Activated B cell treated with CpG ODN at 0.5 μM for 24 hours (primary cell): ENCODE data around the gene SPRR1B. TPM values are rescaled to one million over a fixed set of nuclear protein-coding genes. Genes with fewer than 3 reads are reported as not detected.

Source experiments
- ATAC-seq: fragments of 200-7000 bp; cut with Tn5 transposase; one replicate; pipeline ENCODE4 v1.10.0; 2021; ENCODE audit warnings: low read depth, mild to moderate bottlenecking, moderate library complexity
- CTCF ChIA-PET: fragments of 350-600 bp; sonication (Branson Sonifier 250); formaldehyde crosslinking; loops from one replicate; lab custom pipeline; 2021; ENCODE audit warnings: antibody characterized with exemption; lab: Charles Lee
- POLR2A ChIA-PET: fragments of 350-600 bp; sonication (Branson Sonifier 250); formaldehyde crosslinking; loops from one replicate; lab custom pipeline; 2021; ENCODE audit warnings: antibody characterized with exemption; lab: Charles Lee
- DNase-seq: peaks from one replicate; pipeline ENCODE4 v3.0.0; 2022
- H3K27ac Mint-ChIP-seq: one replicate; pipeline ENCODE4 v1.8.0; 2020; ENCODE audit warnings: mixed read lengths
- H3K27me3 Mint-ChIP-seq: one replicate; pipeline ENCODE4 v1.8.0; 2021; ENCODE audit warnings: mixed read lengths
- H3K36me3 Mint-ChIP-seq: one replicate; pipeline ENCODE4 v1.8.0; 2021; ENCODE audit warnings: low read depth, mixed read lengths
- H3K4me1 Mint-ChIP-seq: one replicate; pipeline ENCODE4 v1.8.0; 2021; ENCODE audit warnings: mixed read lengths
- H3K4me3 Mint-ChIP-seq: one replicate; pipeline ENCODE4 v1.8.0; 2020; ENCODE audit warnings: mild to moderate bottlenecking, mixed read lengths
- H3K9me3 Mint-ChIP-seq: one replicate; pipeline ENCODE4 v1.8.0; 2020; ENCODE audit warnings: mixed read lengths
- CTCF ChIP-seq: fragments of 200-600 bp; IDR thresholded peaks from one replicate; pipeline ENCODE4 v1.8.0; 2022; ENCODE audit warnings: antibody characterized with exemption, mild to moderate bottlenecking
- intact Hi-C: fragments of 100-400 bp; cut with micrococcal nuclease; formaldehyde crosslinking; loops from one replicate; pipeline ENCODE4 v1.15.1; 2024
- total RNA-seq: library from RNA; stranded (reverse); gene quantifications from 2 replicates; pipeline ENCODE4 v1.2.3, GENCODE V29; 2022

The SPRR1B gene
- total RNA-seq, 1 donor from 2014 or later, result not detected

GRCh38 chr1:153058154-153058553 lies 27.2 kb downstream of the SPRR1B start:
- no peaks in the 10 kb centered on the region for H3K4me1 Mint-ChIP-seq
- CTCF ChIA-PET, result no interaction called here
- ATAC-seq (no peak), DNase-seq (no peak)
- intact Hi-C loops, result no loop called here
- TF ChIP-seq CTCF, result no peak
- no peak overlapping the region for H3K4me3 Mint-ChIP-seq
- H3K36me3 Mint-ChIP-seq, result no peaks in the 10 kb centered on the region
- H3K9me3 Mint-ChIP-seq, result peaks cover 2% of the 10 kb centered on the region
- H3K27me3 Mint-ChIP-seq, result peaks cover 13% of the 10 kb centered on the region
- POLR2A ChIA-PET, result no interaction called here
- H3K27ac Mint-ChIP-seq, result no peak overlapping the region

GRCh38 chr1:153058826-153059784 lies 28.1 kb downstream of the SPRR1B start:
- intact Hi-C loops, result no loop called here
- H3K9me3 Mint-ChIP-seq, result no peaks in the 10 kb centered on the region
- H3K36me3 Mint-ChIP-seq, result no peaks in the 10 kb centered on the region
- no peaks in the 10 kb centered on the region for H3K4me1 Mint-ChIP-seq
- no peak overlapping the region for H3K4me3 Mint-ChIP-seq
- ChIA-PET CTCF (no interaction called here), POLR2A (no interaction called here)
- H3K27ac Mint-ChIP-seq, result no peak overlapping the region
- TF ChIP-seq CTCF, result no peak
- ATAC-seq (no peak), DNase-seq (no peak)
- H3K27me3 Mint-ChIP-seq, result peaks cover 13% of the 10 kb centered on the region

- Mint-ChIP-seq H3K9me3 (no peaks in the 10 kb centered on the region), H3K36me3 (no peaks in the 10 kb centered on the region), H3K4me1 (no peaks in the 10 kb centered on the region), H3K27ac (no peak overlapping the region), H3K4me3 (no peak overlapping the region), H3K27me3 (peaks cover 17% of the 10 kb centered on the region)
- ATAC-seq (no peak), DNase-seq (no peak)
- TF ChIP-seq CTCF, result no peak
- POLR2A ChIA-PET, result no interaction called here
- intact Hi-C loops, result no loop called here
- CTCF ChIA-PET, result no interaction called here
Measured at GRCh38 chr1:153070243-153070642, 39.2 kb downstream of the SPRR1B start.

- H3K4me1 Mint-ChIP-seq, result no peaks in the 10 kb centered on the region
- ATAC-seq (no peak), DNase-seq (no peak)
- peaks cover 8% of the 10 kb centered on the region for H3K27me3 Mint-ChIP-seq
- no peak within 1 kb of the TSS for H3K27ac Mint-ChIP-seq
- H3K9me3 Mint-ChIP-seq, result no peaks in the 10 kb centered on the region
- H3K36me3 Mint-ChIP-seq, result no peaks in the 10 kb centered on the region
- TF ChIP-seq CTCF, result no peak
- no peak within 1 kb of the TSS for H3K4me3 Mint-ChIP-seq
- ChIA-PET CTCF (no interaction called here), POLR2A (no interaction called here)
- intact Hi-C loops, result no loop called here
Measured at GRCh38 chr1:153071511-153071910, 40.5 kb downstream of the SPRR1B start, which contains the start of gene SPRR2B. SPRR2B (minus strand) TSS chr1:153071611; CDS start chr1:153070839, 772 bp downstream.
